CMK (cell line): ENCODE measurements around the gene CAT.

ENCODE experiments used
- DNase-seq: peaks from one replicate; pipeline ENCODE4 v3.0.0-alpha.2; 2010; ENCODE audit warnings: low read depth

The CAT gene

GRCh38 chr11:34499719-34500500 is 61.2 kb downstream of the CAT start:
- no peak for DNase-seq

DNA sequence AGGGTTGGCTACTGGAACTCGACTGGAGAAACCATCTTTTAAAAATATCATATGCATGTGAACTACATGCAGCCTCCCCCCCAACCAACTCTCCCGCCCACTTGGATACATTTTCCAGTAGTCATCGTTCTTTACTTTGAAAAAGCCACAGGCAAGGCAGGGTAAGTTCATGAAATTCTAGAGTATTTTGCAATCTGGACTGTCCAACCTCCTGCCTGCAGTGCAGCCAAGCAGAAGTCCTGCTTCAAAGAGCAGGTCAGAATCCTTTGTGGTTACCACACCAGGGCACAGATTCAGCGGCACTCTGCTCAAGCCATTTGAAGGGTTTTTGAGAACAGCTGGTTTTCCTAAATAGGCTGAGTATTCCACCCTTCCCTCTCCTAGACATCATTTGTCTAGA is 62.8 kb downstream of the CAT start:
- no peak for DNase-seq

DNA sequence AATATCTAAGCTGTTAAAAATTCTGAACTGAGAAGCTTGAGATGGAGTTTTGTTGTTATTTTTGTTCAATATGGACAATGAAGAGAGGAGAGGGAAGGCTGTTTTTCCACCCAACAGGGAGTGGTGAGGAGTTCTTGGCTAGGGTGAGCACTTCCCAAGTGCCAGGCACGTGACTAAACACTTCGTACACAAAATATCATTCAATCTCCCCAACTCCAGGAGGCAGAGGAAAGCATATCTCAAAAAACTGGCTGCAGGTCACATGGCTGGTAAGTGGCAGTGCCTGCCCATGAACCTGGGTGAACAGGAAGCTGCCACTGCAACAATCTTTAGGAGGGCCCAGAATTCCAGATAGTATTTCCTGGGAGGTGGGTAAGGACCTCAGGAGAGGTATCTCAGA is 63.2 kb downstream of the CAT start:
- DNase-seq = no peak

- DNase-seq = no peak
Observed at GRCh38 chr11:34502949-34503348, 64.2 kb downstream of the CAT start.

DNA sequence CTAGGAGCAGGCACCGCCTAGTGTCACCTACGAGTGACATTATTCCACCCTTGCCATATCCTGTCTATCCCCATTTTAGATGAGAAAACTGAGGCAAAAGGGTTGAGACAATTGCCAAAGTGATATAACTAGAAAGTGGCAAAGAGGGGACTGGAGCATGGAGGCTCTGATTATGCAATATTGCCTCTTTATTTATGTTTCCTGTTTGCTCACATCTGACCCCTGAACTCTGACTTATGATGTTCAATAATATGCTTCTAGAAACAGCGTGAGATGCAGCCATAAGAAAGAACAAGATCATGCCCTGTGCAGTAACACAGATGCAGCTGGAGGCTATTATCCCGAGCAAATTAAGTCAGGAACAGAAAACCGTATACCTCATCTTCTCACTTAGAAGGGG is 67.1 kb downstream of the CAT start:
- no peak for DNase-seq

DNA sequence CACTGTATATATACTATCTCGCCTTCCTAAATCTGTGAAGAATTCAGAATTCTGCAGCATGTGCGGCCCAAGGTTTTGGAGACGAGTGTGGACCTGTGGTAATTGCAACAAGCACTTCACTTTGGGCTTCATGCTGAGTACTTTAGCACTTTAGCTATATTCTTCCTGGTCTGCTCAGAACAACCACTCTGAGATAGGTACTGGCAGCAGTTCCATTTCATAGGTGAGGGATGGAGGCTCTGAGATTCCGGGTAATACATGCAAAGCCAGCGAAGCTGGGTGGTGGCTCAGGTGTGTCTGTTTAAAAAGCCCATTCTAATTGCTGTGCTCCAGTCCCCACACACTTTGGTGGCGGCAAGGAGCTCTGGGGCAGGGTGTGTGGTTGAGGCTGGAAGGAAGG is 68.4 kb downstream of the CAT start:
- no peak for DNase-seq

DNA sequence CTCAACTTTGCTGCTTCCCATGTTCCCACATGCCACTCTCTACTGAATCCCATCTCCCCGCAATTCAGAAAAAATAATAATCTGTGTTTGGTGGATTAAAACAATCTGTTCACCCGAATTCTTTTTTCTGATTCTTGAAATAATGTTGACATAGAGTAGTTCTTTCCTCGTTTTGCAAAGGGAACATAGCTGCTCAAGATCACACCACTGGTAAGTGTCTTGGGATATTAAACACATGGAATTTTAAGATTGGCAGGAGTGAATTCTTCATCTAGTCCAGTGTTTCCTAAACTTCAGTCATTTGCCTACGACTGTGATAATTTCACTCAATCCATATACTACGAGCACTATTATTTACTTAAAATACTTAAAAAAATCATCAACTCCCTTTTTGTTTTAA is 68.9 kb downstream of the CAT start:
- DNase-seq = no peak

GRCh38 chr11:34508524-34508923 is 69.8 kb downstream of the CAT start:
- DNase-seq = no peak

DNA sequence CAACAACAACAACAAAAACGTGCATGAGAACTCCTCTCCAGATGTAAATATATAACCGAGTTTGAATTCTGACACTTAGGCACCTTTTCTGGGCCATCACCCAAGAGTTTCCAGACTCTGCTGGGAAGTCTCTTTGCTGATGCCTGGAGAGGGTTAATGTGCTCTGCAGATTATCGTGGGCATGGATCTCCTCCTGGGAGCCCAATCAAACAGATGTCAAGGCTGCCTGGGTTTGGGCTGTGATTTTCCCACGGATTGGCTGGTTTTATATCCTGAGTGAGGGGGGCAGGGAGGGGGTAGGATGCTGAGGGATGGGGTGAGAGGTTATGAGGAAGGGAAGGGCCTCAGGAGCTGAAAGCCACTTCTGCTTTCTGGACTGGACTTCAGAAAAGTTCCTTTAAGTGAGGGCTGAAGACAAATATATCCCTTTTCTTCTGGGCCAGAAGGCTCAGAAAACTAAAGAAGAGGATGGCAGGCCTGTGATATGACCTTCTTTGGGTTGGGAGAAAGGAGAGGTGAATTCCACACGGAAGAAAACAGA is 70.7 kb downstream of the CAT start:
- no peak for DNase-seq

GRCh38 chr11:34510218-34510617 is 71.5 kb downstream of the CAT start:
- no peak for DNase-seq

DNA sequence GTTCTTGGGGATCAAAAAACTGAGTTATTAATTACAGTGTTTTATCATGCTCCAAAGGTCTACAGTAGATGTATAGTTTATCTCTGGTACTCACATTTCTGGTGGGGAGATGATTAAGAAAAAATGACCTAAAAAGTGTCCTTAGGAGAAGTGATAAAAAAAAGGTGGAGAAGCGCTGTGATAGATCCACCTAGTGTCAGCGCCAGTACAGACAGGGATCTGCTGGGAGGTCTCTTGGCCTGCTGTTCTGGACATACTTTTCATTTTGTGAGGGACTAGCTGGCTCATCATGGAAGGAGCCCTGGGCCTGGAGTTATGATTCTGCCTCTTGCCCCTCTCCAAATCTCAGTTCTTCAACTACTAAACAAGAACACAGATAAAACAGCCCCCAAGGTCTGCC is 71.9 kb downstream of the CAT start:
- no peak for DNase-seq

DNA sequence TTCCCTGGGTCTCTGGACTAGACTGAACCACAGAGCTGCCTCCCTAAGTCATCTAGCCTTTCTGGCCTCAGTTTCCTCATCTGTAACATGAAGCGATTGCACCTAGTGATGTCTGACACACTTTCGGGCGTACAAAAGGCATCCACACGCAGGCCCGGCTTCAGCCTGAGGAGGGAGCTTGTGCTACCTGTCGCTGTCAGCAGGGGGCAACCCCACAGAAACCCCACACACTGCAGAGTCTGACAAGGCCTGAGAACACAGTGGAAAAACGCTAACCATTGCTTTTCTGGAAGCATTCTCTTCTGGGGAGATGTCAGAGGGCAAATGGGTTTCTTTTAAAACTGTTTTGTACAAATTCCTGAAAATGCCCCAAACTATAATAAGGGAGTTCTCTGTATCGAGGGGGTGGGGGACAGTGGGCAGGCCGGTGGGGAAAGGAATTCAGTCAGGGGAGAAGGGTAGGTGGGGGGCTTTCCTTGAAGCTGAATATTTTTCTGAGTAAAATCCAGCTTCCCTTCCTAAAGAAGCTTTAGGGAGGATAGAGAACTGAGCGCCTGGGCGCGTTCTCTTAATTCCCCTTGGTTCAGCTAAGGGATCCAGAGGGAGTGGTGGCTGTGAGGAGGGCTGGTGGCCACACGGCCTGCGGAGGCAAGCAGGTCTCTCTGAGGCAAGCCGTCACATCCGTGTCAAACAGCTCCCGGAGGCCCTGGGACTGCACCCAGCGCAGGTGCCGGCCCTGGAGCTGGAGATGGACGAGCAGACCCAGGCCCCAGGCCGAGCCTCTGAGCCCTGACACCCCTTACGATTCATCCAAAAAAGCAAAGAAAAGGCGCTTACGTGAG is 74.3 kb downstream of the CAT start:
- peak; percentile 29 for DNase-seq

GRCh38 chr11:34513682-34514449 is 75.1 kb downstream of the CAT start, which contains the start of gene ELF5:
TSS of gene ELF5 (minus strand) at chr11:34513794. CDS start at chr11:34505749, 8,045 bp downstream.
- no peak for DNase-seq

GRCh38 chr11:34514597-34514996 is 75.9 kb downstream of the CAT start:
- DNase-seq = no peak

DNA sequence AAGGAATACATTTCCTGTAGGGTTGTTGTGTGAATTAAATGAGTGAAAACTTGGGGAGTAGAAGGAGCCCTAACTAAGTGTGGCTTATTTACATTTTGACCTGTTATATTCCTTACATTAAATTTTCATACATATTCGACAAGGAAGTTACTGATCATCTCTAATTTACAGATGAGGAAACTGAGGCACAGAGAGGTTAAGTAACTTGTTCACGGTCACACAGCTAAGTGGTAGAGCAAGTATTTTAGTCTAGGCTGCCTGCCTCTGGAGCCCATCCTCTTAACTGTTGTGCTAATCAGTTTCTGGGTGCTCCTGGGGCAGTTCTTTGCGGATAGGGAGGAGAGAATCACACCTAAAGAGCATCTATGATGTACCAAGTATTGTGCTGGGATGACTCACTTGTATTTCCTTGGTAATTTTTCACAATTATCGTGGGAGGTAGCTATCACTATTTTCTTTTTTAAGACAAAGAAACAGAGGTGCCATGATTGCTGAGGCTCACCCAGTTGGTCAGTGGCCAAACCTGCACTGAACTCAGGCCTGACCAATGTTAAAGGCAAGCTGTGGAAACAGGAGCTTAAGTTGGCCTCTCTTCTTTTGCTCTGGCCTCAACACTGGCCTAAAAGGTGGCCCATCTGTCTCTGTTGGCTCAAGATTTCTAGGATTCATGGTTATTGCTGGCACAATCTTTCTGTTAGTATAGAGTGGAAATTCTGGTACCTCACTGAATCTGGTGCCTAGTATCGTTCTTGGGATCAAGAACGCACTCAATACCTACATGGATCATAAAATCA is 77.7 kb downstream of the CAT start:
- DNase-seq = no peak

GRCh38 chr11:34519595-34520235 is 81.0 kb downstream of the CAT start:
- DNase-seq = no peak

DNA sequence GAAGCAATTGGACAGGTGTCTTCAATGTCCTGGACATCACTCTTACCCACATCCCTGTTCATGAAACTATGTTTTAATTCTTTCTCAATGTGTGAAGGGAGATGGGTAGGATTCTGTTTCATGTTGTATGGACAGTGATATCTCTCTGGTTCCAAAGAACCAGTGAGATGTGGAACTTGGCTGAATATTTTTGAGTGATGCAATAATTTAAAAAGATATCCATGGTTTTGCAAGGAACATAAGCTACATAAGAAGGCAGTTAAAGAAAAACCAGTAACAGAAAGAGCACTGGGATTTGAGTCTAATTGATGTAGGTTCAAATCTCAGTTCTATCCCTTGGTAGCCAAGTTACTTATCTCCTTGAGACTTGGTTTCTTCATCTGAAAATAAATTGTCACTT is 82.5 kb downstream of the CAT start:
- DNase-seq = no peak
